Lower leg skin (tissue), 4 donors: ENCODE results near the gene PDE3A. TPM values are rescaled to one million over a fixed set of nuclear protein-coding genes. Genes with fewer than 3 reads are reported as not detected.

Experiments
- DNase-seq, 2 donors: peaks; one replicate each; pipeline ENCODE4 v3.0.0-alpha.2; 2019; ENCODE audit warnings: low spot score in 2 of 2
- H3K4me3 ChIP-seq: fragments of 200-600 bp; sonication (generic); 2 replicates; pipeline ENCODE4 v1.5.1; 2017; ENCODE audit warnings: mild to moderate bottlenecking, low read depth; ENCODE audit not compliant: poor library complexity, severe bottlenecking
- CTCF ChIP-seq, 3 donors: fragments of 450-650 bp; IDR thresholded peaks; one replicate each; pipeline ENCODE4 v1.5.1; 2016; ENCODE audit warnings: antibody characterized with exemption in 3 of 3, mild to moderate bottlenecking in 3 of 3, moderate library complexity in 2 of 3
- POLR2A ChIP-seq, 2 donors: fragments of 450-650 bp; IDR thresholded peaks; one replicate each; pipeline ENCODE4 v1.6.1; 2016 to 2017; ENCODE audit warnings: antibody characterized with exemption in 2 of 2, mild to moderate bottlenecking in 1 of 2, moderate library complexity in 1 of 2
- WGBS, 2 donors: methylation state at CpG; one replicate each; pipeline ENCODE4 v1.1.5; 2018; 5-methylcytosine and 5-hydroxymethylcytosine counted together
- intact Hi-C: fragments of 100-400 bp; cut with DNase I; formaldehyde crosslinking; loops from one replicate; pipeline ENCODE4 v1.15.0; 2023; ENCODE audit warnings: low total_unique reads
- total RNA-seq, 4 donors: library from RNA; depleted of rRNA; stranded (reverse); fragments of >200 nt; gene quantifications; one replicate each; pipeline ENCODE4 v1.1.0, GENCODE V29; 2016

PDE3A gene
- total RNA-seq, 4 donors from 2014 or later: 1.5 to 3.2 (median 2.7) TPM

- peak; percentile 20 to 92 for DNase-seq
- intact Hi-C loops: no loop called here
- 2 to 3% methylated on average over 22 to 40 of the region's 63 CpGs for WGBS, 2 donors
- TF ChIP-seq POLR2A (IDR thresholded peaks at IDR 0.05): no peak
- TF ChIP-seq CTCF (IDR thresholded peaks at IDR 0.05): no peak
- H3K4me3 ChIP-seq: peak overlapping the region; percentile 21
These were observed 1.1 kb downstream of the PDE3A start for GRCh38 chr12:20369305-20370013.

- WGBS, 2 donors: 2% methylated on average over 15 to 19 of the region's 21 CpGs
- H3K4me3 ChIP-seq: peak overlapping the region; percentile 21
- DNase-seq: peak in 1 of 2 donors; percentile 82
- no peak for TF ChIP-seq POLR2A (IDR thresholded peaks at IDR 0.05)
- TF ChIP-seq CTCF (IDR thresholded peaks at IDR 0.05): no peak
- intact Hi-C loops: no loop called here
These were observed 1.7 kb downstream of the PDE3A start for GRCh38 chr12:20370014-20370386.

- DNase-seq: no peak
- no peak overlapping the region for H3K4me3 ChIP-seq
- WGBS, 2 donors: 57 to 78% methylated on average over 5 of the region's 5 CpGs
- TF ChIP-seq POLR2A (IDR thresholded peaks at IDR 0.05): no peak
- no peak for TF ChIP-seq CTCF (IDR thresholded peaks at IDR 0.05)
- intact Hi-C loops: no loop called here
These were observed 2.7 kb downstream of the PDE3A start for GRCh38 chr12:20370866-20371519.

- DNase-seq: no peak
- no peak overlapping the region for H3K4me3 ChIP-seq
- intact Hi-C loops: no loop called here
- WGBS, 2 donors: 79 to 90% methylated on average over 3 of the region's 3 CpGs
- TF ChIP-seq CTCF (IDR thresholded peaks at IDR 0.05): no peak
- no peak for TF ChIP-seq POLR2A (IDR thresholded peaks at IDR 0.05)
These were observed 4.2 kb downstream of the PDE3A start for GRCh38 chr12:20372326-20373096.

- WGBS, 2 donors: 69 to 71% methylated on average over 3 of the region's 3 CpGs
- intact Hi-C loops: no loop called here
- TF ChIP-seq CTCF (IDR thresholded peaks at IDR 0.05): no peak
- TF ChIP-seq POLR2A (IDR thresholded peaks at IDR 0.05): no peak
- no peak overlapping the region for H3K4me3 ChIP-seq
- DNase-seq: no peak
These were observed 6.5 kb downstream of the PDE3A start for GRCh38 chr12:20374795-20375194.
